Vagina (tissue), 2 donors: ENCODE data around the gene GALNT2. TPM values are rescaled to one million over a fixed set of nuclear protein-coding genes. Genes with fewer than 3 reads are reported as not detected.

Experiments used
- DNase-seq, 2 donors: peaks; one replicate each; pipeline ENCODE4 v3.0.0-alpha.2; 2017; ENCODE audit errors: extremely low spot score in 2 of 2
- H3K27ac ChIP-seq: fragments of 200-600 bp; sonication (generic); one replicate; pipeline ENCODE4 v1.5.1; 2019
- H3K27me3 ChIP-seq: fragments of 200-600 bp; sonication (generic); one replicate; pipeline ENCODE4 v1.5.1; 2019
- H3K36me3 ChIP-seq, 2 donors: fragments of 200-600 bp; sonication (generic); one replicate each; pipeline ENCODE4 v1.5.1; 2017 to 2019
- H3K4me1 ChIP-seq: fragments of 200-600 bp; sonication (generic); one replicate; pipeline ENCODE4 v1.5.1; 2019
- H3K4me3 ChIP-seq, 2 donors: fragments of 200-600 bp; sonication (generic); 1 replicate in 1 of 2; 2 replicates in 1 of 2; pipeline ENCODE4 v1.5.1; 2016 to 2019
- H3K9me3 ChIP-seq: fragments of 200-600 bp; sonication (generic); one replicate; pipeline ENCODE4 v1.5.1; 2019
- CTCF ChIP-seq, 3 experiments: fragments of 450-650 bp in 2 of 3; fragments of 200-600 bp in 1 of 3; sonication (generic) in 1 of 3; IDR thresholded peaks; one replicate each; pipeline ENCODE4 v1.5.1; 2017 to 2019; ENCODE audit warnings: antibody characterized with exemption in 3 of 3, mild to moderate bottlenecking in 2 of 3, moderate library complexity in 2 of 3
- POLR2A ChIP-seq, 2 donors: fragments of 450-650 bp; IDR thresholded peaks; one replicate each; pipeline ENCODE4 v1.6.1; 2017; ENCODE audit warnings: antibody characterized with exemption in 2 of 2, mild to moderate bottlenecking in 2 of 2, moderate library complexity in 2 of 2
- POLR2AphosphoS5 ChIP-seq, 2 donors: sonication (generic); formaldehyde crosslinking; IDR thresholded peaks; one replicate each; pipeline ENCODE4 v1.9.0; 2017; ENCODE audit warnings: antibody characterized with exemption in 2 of 2, mild to moderate bottlenecking in 2 of 2, low read depth in 1 of 2; ENCODE audit not compliant: insufficient read depth in 1 of 2
- intact Hi-C: fragments of 100-400 bp; cut with DNase I; formaldehyde crosslinking; loops from one replicate; pipeline ENCODE4 v1.15.1; 2023
- total RNA-seq: library from RNA; depleted of rRNA; stranded (reverse); fragments of >200 nt; gene quantifications from one replicate; pipeline ENCODE4 v1.2.3, GENCODE V29; 2016

Gene GALNT2
- total RNA-seq, 1 donor from 2014 or later: 51.6 TPM

GRCh38 chr1:230047114-230047865 is 19.7 kb upstream of the GALNT2 start:
- Histone ChIP-seq H3K27ac (no peak overlapping the region), H3K4me3 (no peak overlapping the region), H3K27me3 (no peaks in the 10 kb centered on the region), H3K9me3 (no peaks in the 10 kb centered on the region), H3K36me3 (no peaks in the 10 kb centered on the region), H3K4me1 (no peaks in the 10 kb centered on the region)
- no peak for DNase-seq
- no peak for TF ChIP-seq CTCF (IDR thresholded peaks at IDR 0.05)
- intact Hi-C loops: no loop called here

- H3K4me3 ChIP-seq: no peak overlapping the region
- no peaks in the 10 kb centered on the region for H3K27me3 ChIP-seq
- no peak for TF ChIP-seq POLR2AphosphoS5 (IDR thresholded peaks at IDR 0.05; ENCODE audit: insufficient read depth in 1 of 2, low read depth in 1 of 2)
- no peak for TF ChIP-seq POLR2A (IDR thresholded peaks at IDR 0.05)
- no peak for TF ChIP-seq CTCF (IDR thresholded peaks at IDR 0.05)
- no peaks in the 10 kb centered on the region for H3K4me1 ChIP-seq
- no peaks in the 10 kb centered on the region for H3K36me3 ChIP-seq
- intact Hi-C loops: no loop called here
- no peak for DNase-seq
- no peak overlapping the region for H3K27ac ChIP-seq
- H3K9me3 ChIP-seq: no peaks in the 10 kb centered on the region
Observed at GRCh38 chr1:230048322-230048721, 18.7 kb upstream of the GALNT2 start.

GRCh38 chr1:230048922-230049321 is 18.1 kb upstream of the GALNT2 start:
- TF ChIP-seq POLR2AphosphoS5 (IDR thresholded peaks at IDR 0.05; ENCODE audit: insufficient read depth in 1 of 2, low read depth in 1 of 2) (no peak), CTCF (IDR thresholded peaks at IDR 0.05) (no peak), POLR2A (IDR thresholded peaks at IDR 0.05) (no peak)
- no peaks in the 10 kb centered on the region for H3K36me3 ChIP-seq
- DNase-seq: no peak
- H3K4me3 ChIP-seq: no peak overlapping the region
- H3K27ac ChIP-seq: no peak overlapping the region
- H3K27me3 ChIP-seq: no peaks in the 10 kb centered on the region
- no peaks in the 10 kb centered on the region for H3K9me3 ChIP-seq
- intact Hi-C loops: no loop called here
- H3K4me1 ChIP-seq: no peaks in the 10 kb centered on the region

GRCh38 chr1:230049731-230050130 is 17.3 kb upstream of the GALNT2 start:
- no peaks in the 10 kb centered on the region for H3K4me1 ChIP-seq
- no peaks in the 10 kb centered on the region for H3K27me3 ChIP-seq
- no peaks in the 10 kb centered on the region for H3K9me3 ChIP-seq
- H3K27ac ChIP-seq: no peak overlapping the region
- intact Hi-C loops: no loop called here
- H3K36me3 ChIP-seq: no peaks in the 10 kb centered on the region
- TF ChIP-seq POLR2A (IDR thresholded peaks at IDR 0.05): no peak
- TF ChIP-seq POLR2AphosphoS5 (IDR thresholded peaks at IDR 0.05; ENCODE audit: insufficient read depth in 1 of 2, low read depth in 1 of 2): no peak
- no peak for TF ChIP-seq CTCF (IDR thresholded peaks at IDR 0.05)
- no peak for DNase-seq
- H3K4me3 ChIP-seq: no peak overlapping the region

GRCh38 chr1:230050973-230051735 is 15.9 kb upstream of the GALNT2 start:
- intact Hi-C loops: no loop called here
- Histone ChIP-seq H3K9me3 (no peaks in the 10 kb centered on the region), H3K27ac (no peak overlapping the region), H3K36me3 (no peaks in the 10 kb centered on the region), H3K4me1 (no peaks in the 10 kb centered on the region), H3K4me3 (no peak overlapping the region), H3K27me3 (no peaks in the 10 kb centered on the region)
- no peak for TF ChIP-seq POLR2AphosphoS5 (IDR thresholded peaks at IDR 0.05; ENCODE audit: insufficient read depth in 1 of 2, low read depth in 1 of 2)
- no peak for TF ChIP-seq POLR2A (IDR thresholded peaks at IDR 0.05)
- TF ChIP-seq CTCF (IDR thresholded peaks at IDR 0.05): no peak
- no peak for DNase-seq
